HepG2 (cell line): ENCODE measurements around the gene OR6P1. TPM values are rescaled to one million over a fixed set of nuclear protein-coding genes. Genes with fewer than 3 reads are reported as not detected.

ENCODE experiments used
- ATAC-seq: fragments of 200-7000 bp; cut with Tn5 transposase; 3 replicates; pipeline ENCODE4 v1.9.1; 2020; ENCODE audit warnings: mild to moderate bottlenecking, moderate library complexity
- BruUV-seq: library from RNA; stranded (reverse); fragments of 400-500 nt; replicated peaks from 2 replicates; lab custom pipeline; 2021; lab: Mats Ljungman, UMichigan
- CTCF ChIA-PET: fragments of 300-600 bp; formaldehyde crosslinking; extraction: SDS; loops from one replicate; lab custom pipeline; 2021; ENCODE audit warnings: low total read pairs, inconsistent platforms, low intra/inter-chr PET ratio; lab: Yijun Ruan, JAX
- POLR2A ChIA-PET: fragments of 350-600 bp; sonication (Branson Sonifier 250); formaldehyde crosslinking; loops from one replicate; lab custom pipeline; 2020; ENCODE audit warnings: antibody characterized with exemption, inconsistent platforms; lab: Yijun Ruan, JAX
- DNase-seq: peaks from one replicate; pipeline ENCODE4 v3.0.0-alpha.2; 2015; ENCODE audit warnings: low spot score
- FAIRE-seq: peaks from 3 replicates; lab custom pipeline; 2011; peaks lifted over from hg19 to GRCh38; lab: Jason Lieb, UNC
- H2AFZ ChIP-seq: one replicate; pipeline ENCODE4 v1.6.1; 2011; ENCODE audit warnings: low read length, inconsistent platforms
- H3K27ac ChIP-seq: fragments of 300-600 bp; 3 replicates; pipeline ENCODE4 v1.8.0; 2011; ENCODE audit warnings: mixed run types, mild to moderate bottlenecking, mixed read lengths, low read length, inconsistent platforms; ENCODE audit not compliant: insufficient read depth; ENCODE audit errors: extremely low read length
- H3K27me3 ChIP-seq, 2 experiments: fragments of 200-600 bp in 1 of 2; 2 replicates in 1 of 2; 3 replicates in 1 of 2; pipeline versions ENCODE4 v1.6.0 to v1.8.0; 2011; ENCODE audit warnings: low read length in 2 of 2, mild to moderate bottlenecking in 2 of 2, moderate library complexity in 2 of 2, inconsistent platforms in 1 of 2; ENCODE audit not compliant: insufficient read depth in 2 of 2, control insufficient read depth in 1 of 2
- H3K36me3 ChIP-seq, 2 experiments: fragments of 200-600 bp in 1 of 2; replicated peaks in 1 of 2; 2 replicates in 1 of 2; 3 replicates in 1 of 2; pipeline versions ENCODE4 v1.5.1 to v1.8.0; 2011; ENCODE audit warnings: low read length in 2 of 2, inconsistent platforms in 1 of 2; ENCODE audit not compliant: insufficient read depth in 2 of 2, control insufficient read depth in 1 of 2
- H3K4me1 ChIP-seq: 2 replicates; pipeline ENCODE4 v1.5.1; 2012; ENCODE audit warnings: low read length, inconsistent platforms; ENCODE audit not compliant: insufficient read depth
- H3K4me2 ChIP-seq: 2 replicates; pipeline ENCODE4 v1.6.0; 2011; ENCODE audit warnings: low read depth, low read length, inconsistent platforms
- H3K4me3 ChIP-seq, 3 experiments: fragments of 200-600 bp in 1 of 3; sonication (generic), shearing (Covaris generic) in 1 of 3; replicated peaks in 1 of 3; 2 replicates each; pipeline ENCODE4 v1.5.1; 2011 to 2016; ENCODE audit warnings: low read length in 3 of 3, inconsistent platforms in 2 of 3, low read depth in 2 of 3, mild to moderate bottlenecking in 2 of 3, control low read depth in 1 of 3, mixed read lengths in 1 of 3; ENCODE audit not compliant: insufficient read depth in 1 of 3
- H3K79me2 ChIP-seq: one replicate; pipeline ENCODE4 v1.6.1; 2011; ENCODE audit warnings: low read length, inconsistent platforms; ENCODE audit not compliant: insufficient read depth
- H3K9ac ChIP-seq: 2 replicates; pipeline ENCODE4 v1.6.0; 2011; ENCODE audit warnings: mild to moderate bottlenecking, low read depth, low read length, inconsistent platforms; ENCODE audit not compliant: insufficient read depth
- H3K9me3 ChIP-seq: 2 replicates; pipeline ENCODE4 v1.5.1; 2012; ENCODE audit warnings: mild to moderate bottlenecking, low read length
- H4K20me1 ChIP-seq: 2 replicates; pipeline ENCODE4 v1.6.0; 2011; ENCODE audit warnings: inconsistent platforms, mild to moderate bottlenecking, low read length, moderate library complexity; ENCODE audit not compliant: insufficient read depth
- ATF7 ChIP-seq, 2 experiments: fragments of 450-650 bp in 1 of 2; sonication (generic) in 1 of 2; formaldehyde crosslinking in 1 of 2; IDR thresholded peaks; 2 replicates each; pipeline versions ENCODE4 v1.4.0 to v1.6.1; 2016 to 2020; ENCODE audit warnings: antibody characterized with exemption in 1 of 2, mild to moderate bottlenecking in 1 of 2, missing genetic modification reagents in 1 of 2
- CREB1 ChIP-seq, 2 experiments: fragments of 450-650 bp in 1 of 2; IDR thresholded peaks; 2 replicates each; pipeline ENCODE4 v1.6.1; 2016 to 2017; ENCODE audit warnings: control low read depth in 1 of 2, mild to moderate bottlenecking in 1 of 2, missing compliant biosample characterization in 1 of 2, missing genetic modification characterization in 1 of 2
- ELF3 ChIP-seq: IDR thresholded peaks from 2 replicates; pipeline ENCODE4 v1.6.1; 2016; ENCODE audit warnings: missing genetic modification reagents, missing compliant biosample characterization
- GATAD2A ChIP-seq: IDR thresholded peaks from 2 replicates; pipeline ENCODE4 v1.6.1; 2016
- HNF4G ChIP-seq, 2 experiments: sonication (generic) in 1 of 2; formaldehyde crosslinking in 1 of 2; IDR thresholded peaks; 2 replicates each; pipeline versions ENCODE4 v1.4.0 to v1.6.1; 2011 to 2020; ENCODE audit warnings: borderline replicate concordance in 2 of 2, low read depth in 2 of 2, mild to moderate bottlenecking in 2 of 2, low read length in 1 of 2, missing genetic modification reagents in 1 of 2, moderate library complexity in 1 of 2
- KDM3A ChIP-seq: IDR thresholded peaks from 2 replicates; pipeline ENCODE4 v1.6.1; 2018; ENCODE audit warnings: low read depth, missing compliant biosample characterization
- MAFF ChIP-seq: IDR thresholded peaks from 2 replicates; pipeline ENCODE4 v1.6.1; 2011; ENCODE audit warnings: low read depth, low read length, improper control_type of control experiment
- MAFK ChIP-seq, 2 experiments: IDR thresholded peaks in 1 of 2; conservative IDR thresholded peaks in 1 of 2; 2 replicates each; pipeline ENCODE4 v1.6.1; 2011; ENCODE audit warnings: improper control_type of control experiment in 2 of 2, low read length in 2 of 2
- MATR3 ChIP-seq: sonication (generic); formaldehyde crosslinking; IDR thresholded peaks from 2 replicates; pipeline ENCODE4 v1.4.0; 2020; ENCODE audit warnings: missing genetic modification reagents
- MED1 ChIP-seq: sonication (generic); formaldehyde crosslinking; IDR thresholded peaks from 2 replicates; pipeline ENCODE4 v1.4.0; 2020; ENCODE audit warnings: missing genetic modification reagents
- MNT ChIP-seq: fragments of 450-650 bp; IDR thresholded peaks from 2 replicates; pipeline ENCODE4 v1.6.1; 2016
- THRA ChIP-seq: sonication (generic); formaldehyde crosslinking; IDR thresholded peaks from 2 replicates; pipeline ENCODE4 v1.4.0; 2020; ENCODE audit warnings: missing genetic modification reagents, borderline replicate concordance
- ZNF24 ChIP-seq: fragments of 450-650 bp; IDR thresholded peaks from 2 replicates; pipeline ENCODE4 v1.6.1; 2017; ENCODE audit warnings: antibody characterized with exemption, mild to moderate bottlenecking
- ZNF335 ChIP-seq: sonication (generic); formaldehyde crosslinking; IDR thresholded peaks from 2 replicates; pipeline ENCODE4 v1.4.0; 2020; ENCODE audit warnings: missing genetic modification reagents
- ZNF746 ChIP-seq: sonication (generic); formaldehyde crosslinking; IDR thresholded peaks from 2 replicates; pipeline ENCODE4 v1.8.0; 2022; ENCODE audit warnings: mild to moderate bottlenecking, missing genetic modification reagents
- ZNF773 ChIP-seq: sonication (generic); formaldehyde crosslinking; IDR thresholded peaks from 2 replicates; pipeline ENCODE4 v1.4.0; 2020; ENCODE audit warnings: missing genetic modification reagents, borderline replicate concordance
- ZNF777 ChIP-seq: sonication (generic); formaldehyde crosslinking; IDR thresholded peaks from 2 replicates; pipeline ENCODE4 v1.4.0; 2020; ENCODE audit warnings: missing genetic modification reagents
- WGBS: methylation state at CpG from one replicate; pipeline ENCODE4 v1.1.6; 2017; ENCODE audit warnings: low lambda C conversion rate; 5-methylcytosine and 5-hydroxymethylcytosine counted together
- in situ Hi-C: cut with HindIII; loops from 2 replicates; pipeline ENCODE4 v1.10.0; 2017; ENCODE audit warnings: low pct_unique_long_range_greater_than_20kb; ENCODE audit not compliant: extremely low pct_ligation_motif_present
- intact Hi-C: fragments of 100-400 bp; cut with micrococcal nuclease; formaldehyde crosslinking; loops from one replicate; pipeline ENCODE4 v1.10.0; 2022; ENCODE audit not compliant: unreplicated experiment
- polyA plus RNA-seq, 8 experiments: library from polyadenylated mRNA; depleted of rRNA in 3 of 8; stranded (reverse) in 7 of 8; unstranded in 1 of 8; fragments of >200 nt; fragmentation: Illumina TruSeq in 4 of 8; extraction: Trizol in 4 of 8; gene quantifications; 2 replicates each; pipeline versions ENCODE4 v1.2.1 to v1.2.3, GENCODE V29; 2011 to 2016; ENCODE audit warnings: low read depth in 4 of 8, missing spikeins in 1 of 8, mixed read lengths in 1 of 8; ENCODE audit not compliant: insufficient read depth in 1 of 8
- total RNA-seq, 5 experiments: library from RNA; depleted of rRNA; stranded (reverse); fragments of >200 nt; fragmentation: Illumina TruSeq; extraction: Trizol; gene quantifications; 2 replicates each; pipeline ENCODE4 v1.2.3, GENCODE V29; 2016; ENCODE audit warnings: low read depth in 1 of 5

OR6P1 gene
- total and polyA plus RNA-seq, 2 of the 13 experiments (the other 11 are each of a cell fraction or from before 2014, with no cell fraction given): not detected

GRCh38 chr1:158579733-158580132 lies 9.4 kb upstream of the OR6P1 start, which contains the start of gene OR10X1:
TSS of gene OR10X1 (minus strand) at chr1:158579899. CDS start at chr1:158579899, 0 bp downstream.
- Histone ChIP-seq H3K4me2 (no peak within 1 kb of the TSS), H3K36me3 (no peaks in the 10 kb centered on the region), H3K27me3 (no peaks in the 10 kb centered on the region), H3K4me3 (no peak within 1 kb of the TSS)
- no peak for ATAC-seq
- TF ChIP-seq MAFK (conservative IDR thresholded peaks at IDR 0.05 in 1 of 2, IDR thresholded peaks at IDR 0.05 in 1 of 2; ENCODE audit: low read length in 2 of 2) (peak; percentile 22 to 69; a peak in 2 of 4 replicates), CREB1 (IDR thresholded peaks at IDR 0.05) (peak; percentile 49), CREB1 (CRISPR knock-in tag; IDR thresholded peaks at IDR 0.05) (no peak), ZNF746 (CRISPR knock-in tag) (no peak), ATF7 (IDR thresholded peaks at IDR 0.05) (0 out of 2 replicates have a peak, but pooled peaks have one; percentile 34), ATF7 (CRISPR knock-in tag; IDR thresholded peaks at IDR 0.05) (no peak), MAFF (peak; percentile 49; the same call in 1 of the 2 replicates), GATAD2A (CRISPR knock-in tag) (no peak)
- TF ChIP-seq, all 625 proteins: peak for 4
- H2AFZ ChIP-seq: no peak within 1 kb of the TSS
- intact Hi-C loops: no loop called here
- POLR2A ChIA-PET: no interaction called here
- in situ Hi-C loops: no loop called here
- no peak within 1 kb of the TSS for H3K9ac ChIP-seq
- FAIRE-seq: no peak
- 0% methylated on average over 1 of the region's 1 CpG for WGBS
- no peaks in the 10 kb centered on the region for H3K4me1 ChIP-seq
- no peaks in the 10 kb centered on the region for H4K20me1 ChIP-seq
- BruUV-seq: no TSS peak
- no peaks in the 10 kb centered on the region for H3K79me2 ChIP-seq
- no peak for DNase-seq
- CTCF ChIA-PET: no interaction called here
- peaks cover 55% of the 10 kb centered on the region for H3K9me3 ChIP-seq
- H3K27ac ChIP-seq: no peak within 1 kb of the TSS

GRCh38 chr1:158577561-158577960 lies 7.2 kb upstream of the OR6P1 start:
- no peak overlapping the region for H3K4me2 ChIP-seq

More at GRCh38 chr1:158577561-158577960, 7.2 kb upstream of the OR6P1 start:
- FAIRE-seq (no peak), ATAC-seq (no peak), DNase-seq (no peak)
- Histone ChIP-seq H3K9me3 (peaks cover 42% of the 10 kb centered on the region), H3K79me2 (no peaks in the 10 kb centered on the region), H4K20me1 (no peaks in the 10 kb centered on the region), H3K9ac (no peak overlapping the region), H3K4me3 (no peak overlapping the region), H3K27ac (no peak overlapping the region), H3K27me3 (no peaks in the 10 kb centered on the region), H3K4me1 (no peaks in the 10 kb centered on the region), H2AFZ (no peak overlapping the region), H3K36me3 (no peaks in the 10 kb centered on the region)
- 3% methylated on average over 3 of the region's 3 CpGs for WGBS
- POLR2A ChIA-PET: no interaction called here
- in situ Hi-C loops (no loop called here), intact Hi-C loops (no loop called here)
- BruUV-seq: no TSS peak
- TF ChIP-seq ZNF777: no peak
- TF ChIP-seq ZNF335 (CRISPR knock-in tag): no peak
- no peak for TF ChIP-seq THRA (CRISPR knock-in tag)
- TF ChIP-seq ZNF24: no peak
- TF ChIP-seq MATR3 (CRISPR knock-in tag): no peak
- TF ChIP-seq MNT: no peak
- TF ChIP-seq ELF3 (CRISPR knock-in tag): no peak
- TF ChIP-seq KDM3A (CRISPR knock-in tag): no peak
- TF ChIP-seq MED1 (CRISPR knock-in tag): no peak
- no peak for TF ChIP-seq ZNF773
- TF ChIP-seq HNF4G (IDR thresholded peaks at IDR 0.05; ENCODE audit: borderline replicate concordance, low read depth, low read length): no peak
- no peak for TF ChIP-seq HNF4G (CRISPR knock-in tag; IDR thresholded peaks at IDR 0.05; ENCODE audit: borderline replicate concordance, low read depth)
- CTCF ChIA-PET: no interaction called here
